Measurements from ENCODE around the gene CAMTA1. TPM values are rescaled to one million over a fixed set of nuclear protein-coding genes. Genes with fewer than 3 reads are reported as not detected.
A peak's percentile ranks its signal among the peaks of the same experiment; 100 is the strongest.

Gene CAMTA1
- total RNA-seq, 4 donors from 2014 or later: 86.3 to 170 (median 132) TPM

DNA sequence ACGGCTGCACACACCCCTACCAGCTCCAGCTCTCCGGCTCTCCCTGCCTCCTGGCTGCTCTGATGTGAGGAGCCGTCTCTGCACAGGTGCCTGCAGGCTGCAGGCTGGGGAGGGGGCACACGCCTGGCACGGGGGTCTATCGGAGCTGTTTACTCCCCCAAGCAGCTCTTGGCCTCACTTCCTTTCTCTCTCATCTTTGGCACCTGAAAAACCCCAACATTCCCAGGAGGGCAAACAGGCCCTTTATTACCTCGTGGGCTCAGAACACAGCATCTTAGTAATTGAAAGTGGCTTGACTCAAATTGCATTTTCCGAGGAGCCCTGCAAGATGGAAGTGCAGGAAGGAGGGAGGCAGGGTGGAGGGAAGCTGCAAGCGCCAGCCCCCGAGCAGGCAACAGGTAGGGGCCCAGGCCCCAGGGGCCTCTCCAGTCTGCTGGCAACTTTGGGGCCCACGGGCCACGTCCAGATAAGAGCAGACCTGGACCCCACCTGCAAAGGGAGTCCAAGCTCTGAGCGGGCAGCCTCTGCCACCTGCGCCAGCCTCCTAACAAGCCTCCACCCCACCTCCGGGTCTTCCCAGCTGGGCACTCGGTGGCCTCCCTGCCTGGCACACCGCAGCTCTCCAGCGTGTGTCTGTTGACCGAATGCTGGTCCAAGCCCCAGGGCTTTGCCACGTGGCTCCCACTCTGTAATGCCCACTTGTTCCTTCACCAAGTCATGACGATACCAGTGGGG is 722.2 kb downstream of the CAMTA1 start:
- Histone ChIP-seq H3K9me3 (no peaks in the 10 kb centered on the region), H3K4me3 (no peak overlapping the region), H3K4me1 (peaks cover 0 to 18% (median 4%) of the 10 kb centered on the region in 3 donors), H3K36me3 (no peaks in the 10 kb centered on the region), H3K27me3 (no peaks in the 10 kb centered on the region), H3K27ac (no peak overlapping the region)
- 86 to 97% methylated on average over 5 to 7 of the region's 21 CpGs for WGBS, 2 donors (ENCODE audit: low coverage in 1 of 2)
- no peak for ATAC-seq
- TF ChIP-seq, protein P1, sequence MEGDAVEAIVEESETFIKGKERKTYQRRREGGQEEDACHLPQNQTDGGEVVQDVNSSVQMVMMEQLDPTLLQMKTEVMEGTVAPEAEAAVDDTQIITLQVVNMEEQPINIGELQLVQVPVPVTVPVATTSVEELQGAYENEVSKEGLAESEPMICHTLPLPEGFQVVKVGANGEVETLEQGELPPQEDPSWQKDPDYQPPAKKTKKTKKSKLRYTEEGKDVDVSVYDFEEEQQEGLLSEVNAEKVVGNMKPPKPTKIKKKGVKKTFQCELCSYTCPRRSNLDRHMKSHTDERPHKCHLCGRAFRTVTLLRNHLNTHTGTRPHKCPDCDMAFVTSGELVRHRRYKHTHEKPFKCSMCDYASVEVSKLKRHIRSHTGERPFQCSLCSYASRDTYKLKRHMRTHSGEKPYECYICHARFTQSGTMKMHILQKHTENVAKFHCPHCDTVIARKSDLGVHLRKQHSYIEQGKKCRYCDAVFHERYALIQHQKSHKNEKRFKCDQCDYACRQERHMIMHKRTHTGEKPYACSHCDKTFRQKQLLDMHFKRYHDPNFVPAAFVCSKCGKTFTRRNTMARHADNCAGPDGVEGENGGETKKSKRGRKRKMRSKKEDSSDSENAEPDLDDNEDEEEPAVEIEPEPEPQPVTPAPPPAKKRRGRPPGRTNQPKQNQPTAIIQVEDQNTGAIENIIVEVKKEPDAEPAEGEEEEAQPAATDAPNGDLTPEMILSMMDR (IDR thresholded peaks at IDR 0.05): no peak
- TF ChIP-seq POLR2A (IDR thresholded peaks at IDR 0.05) (no peak), EP300 (IDR thresholded peaks at IDR 0.05) (no peak), POLR2AphosphoS5 (IDR thresholded peaks at IDR 0.05) (no peak)

DNA sequence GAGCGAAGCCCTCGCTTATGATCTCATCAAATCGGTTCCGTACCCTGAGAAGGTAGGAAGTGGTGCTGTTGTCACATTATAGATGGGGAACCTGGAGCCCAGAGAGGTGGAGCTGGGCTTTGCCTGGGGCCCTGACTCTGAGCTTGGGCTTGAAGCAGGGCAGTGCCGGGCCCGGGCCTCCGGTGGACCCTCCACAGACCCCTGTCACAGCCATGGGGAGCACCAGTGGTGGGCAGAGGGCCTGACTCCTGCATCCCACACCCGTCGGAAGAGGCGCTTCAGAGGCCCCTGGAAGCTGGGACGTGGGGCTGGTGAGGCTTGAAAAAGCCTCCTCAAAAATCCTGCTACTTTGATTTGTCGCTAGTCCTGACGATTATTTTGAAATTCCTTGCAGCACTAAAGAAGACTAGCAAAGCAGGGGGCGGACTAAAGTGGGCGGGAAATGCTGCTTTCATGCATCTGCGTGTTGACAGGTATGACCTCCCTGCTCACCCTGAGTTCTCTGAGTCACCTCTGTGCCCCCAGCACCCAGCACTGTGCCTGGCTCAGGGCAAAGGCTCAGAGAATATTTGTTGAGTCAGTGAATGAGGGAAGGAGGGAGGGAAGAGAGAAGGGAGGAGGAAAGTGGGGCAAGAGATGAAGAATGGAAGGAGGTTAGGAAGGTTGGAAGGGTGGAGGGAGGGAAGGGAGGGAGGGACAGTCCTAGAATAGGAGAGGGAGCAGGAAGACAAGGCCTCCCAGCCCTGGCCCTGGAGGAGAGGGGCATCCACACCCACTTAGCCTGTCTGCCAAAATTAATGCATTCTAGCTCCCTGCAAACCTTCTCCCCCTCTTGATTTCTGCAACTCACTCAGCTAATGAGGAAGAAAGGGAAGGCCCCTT is 723.0 kb downstream of the CAMTA1 start:
- H3K27ac ChIP-seq: peak overlapping the region in 2 of 4 donors; percentile 22 to 43
- TF ChIP-seq POLR2A (IDR thresholded peaks at IDR 0.05) (no peak), EP300 (IDR thresholded peaks at IDR 0.05) (no peak), POLR2AphosphoS5 (IDR thresholded peaks at IDR 0.05) (no peak)
- TF ChIP-seq, protein P1 (IDR thresholded peaks at IDR 0.05): no peak
- H3K27me3 ChIP-seq: no peaks in the 10 kb centered on the region
- no peak overlapping the region for H3K4me3 ChIP-seq
- no peaks in the 10 kb centered on the region for H3K36me3 ChIP-seq
- ATAC-seq: no peak
- peaks cover 0 to 18% (median 4%) of the 10 kb centered on the region in 3 donors for H3K4me1 ChIP-seq
- H3K9me3 ChIP-seq: no peaks in the 10 kb centered on the region
- WGBS, 2 donors (ENCODE audit: low coverage in 1 of 2): 73 to 76% methylated on average over 3 of the region's 16 CpGs

DNA sequence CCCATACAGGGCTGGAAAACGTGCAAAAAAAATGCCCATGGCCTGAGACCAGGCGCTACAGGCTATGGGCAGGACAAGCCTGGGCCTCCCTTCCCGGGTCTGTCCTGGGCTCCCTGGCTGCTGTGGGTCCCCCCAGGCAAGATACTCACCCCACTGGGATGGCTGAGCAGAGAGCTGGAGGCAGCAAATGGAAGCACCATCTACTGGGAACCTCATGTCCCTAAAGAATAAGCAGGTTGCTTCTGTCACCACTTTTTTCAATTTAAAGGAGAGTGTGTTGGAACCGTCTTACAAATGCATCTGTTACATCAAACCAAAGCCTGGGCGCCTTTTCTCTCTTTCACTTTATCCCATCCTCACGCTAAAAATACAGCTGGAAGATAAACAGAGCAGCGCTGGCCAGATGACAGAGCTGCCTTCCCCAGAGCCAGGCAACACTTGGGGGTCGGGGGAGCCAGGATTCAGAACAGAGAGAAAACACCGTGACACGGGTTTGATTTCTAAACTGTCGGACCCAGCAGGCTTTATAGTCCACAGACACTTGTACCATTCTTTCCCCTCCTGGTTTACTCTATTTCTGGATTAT is 723.8 kb downstream of the CAMTA1 start:
- 13 to 34% methylated on average over 4 to 8 of the region's 11 CpGs for WGBS, 2 donors (ENCODE audit: low coverage in 1 of 2)
- no peaks in the 10 kb centered on the region for H3K9me3 ChIP-seq
- no peaks in the 10 kb centered on the region for H3K36me3 ChIP-seq
- no peak for ATAC-seq
- H3K27ac ChIP-seq: peak overlapping the region in 2 of 4 donors; percentile 22 to 43
- H3K4me3 ChIP-seq: no peak overlapping the region
- H3K27me3 ChIP-seq: no peaks in the 10 kb centered on the region
- peaks cover 0 to 18% (median 4%) of the 10 kb centered on the region in 3 donors for H3K4me1 ChIP-seq
- no peak for TF ChIP-seq POLR2A (IDR thresholded peaks at IDR 0.05)
- TF ChIP-seq POLR2AphosphoS5 (IDR thresholded peaks at IDR 0.05): no peak
- no peak for TF ChIP-seq EP300 (IDR thresholded peaks at IDR 0.05)
- TF ChIP-seq, protein P1 (IDR thresholded peaks at IDR 0.05): no peak

DNA sequence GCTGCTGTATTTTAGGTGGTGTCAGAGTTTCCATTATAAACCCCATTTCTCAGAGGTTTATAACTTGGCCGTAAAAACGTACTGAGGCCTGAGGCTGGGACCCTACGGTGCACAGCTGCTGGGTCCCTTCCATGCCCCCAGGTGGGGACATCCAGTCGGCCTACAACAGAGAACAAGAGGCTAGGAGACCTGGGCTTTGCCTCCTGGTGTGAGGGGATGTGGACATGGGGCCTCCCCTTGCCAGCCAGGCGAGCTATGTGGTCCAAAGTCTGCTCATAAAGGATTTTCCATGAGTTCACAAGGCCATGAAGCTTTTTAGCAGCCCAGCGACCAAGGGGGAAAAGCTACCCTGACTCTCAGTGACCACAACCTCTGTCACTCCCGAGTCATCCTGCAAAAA is 724.3 kb downstream of the CAMTA1 start:
- 67% methylated on average over 3 of the region's 7 CpGs; no CpG with 5 or more reads in 1 of the 2 donors for WGBS, 2 donors (ENCODE audit: low coverage in 1 of 2)
- Histone ChIP-seq H3K27ac (peak overlapping the region in 2 of 4 donors; percentile 22 to 43), H3K4me1 (peaks cover 0 to 18% (median 4%) of the 10 kb centered on the region in 3 donors), H3K9me3 (no peaks in the 10 kb centered on the region), H3K4me3 (no peak overlapping the region), H3K27me3 (no peaks in the 10 kb centered on the region), H3K36me3 (no peaks in the 10 kb centered on the region)
- no peak for ATAC-seq
- no peak for TF ChIP-seq EP300 (IDR thresholded peaks at IDR 0.05)
- no peak for TF ChIP-seq POLR2AphosphoS5 (IDR thresholded peaks at IDR 0.05)
- no peak for TF ChIP-seq POLR2A (IDR thresholded peaks at IDR 0.05)
- TF ChIP-seq, protein P1 (IDR thresholded peaks at IDR 0.05): no peak
